IMR-90 (cell line): ENCODE data around the gene MIEF1. TPM values are rescaled to one million over a fixed set of nuclear protein-coding genes. Genes with fewer than 3 reads are reported as not detected.

Experiments used
- ATAC-seq: fragments of 200-7000 bp; cut with Tn5 transposase; 2 replicates; pipeline ENCODE4 v1.9.1; 2020; ENCODE audit warnings: low read depth, mild to moderate bottlenecking, moderate library complexity
- BruUV-seq: library from RNA; stranded (reverse); fragments of 400-500 nt; replicated peaks from 2 replicates; lab custom pipeline; 2021; lab: Mats Ljungman, UMichigan
- CTCF ChIA-PET: fragments of 300-600 bp; formaldehyde crosslinking; extraction: SDS; loops from one replicate; lab custom pipeline; 2021; ENCODE audit warnings: antibody characterized with exemption; lab: Yijun Ruan, JAX
- POLR2A ChIA-PET: fragments of 300-600 bp; sonication (Branson Sonifier 250); formaldehyde crosslinking; loops from one replicate; lab custom pipeline; 2022; ENCODE audit warnings: antibody characterized with exemption; ENCODE audit not compliant: unreplicated experiment; lab: Charles Lee
- DNase-seq: peaks from one replicate; pipeline ENCODE4 v3.0.0; 2013
- H2AFZ ChIP-seq: replicated peaks from 2 replicates; pipeline ENCODE3; 2013; ENCODE audit warnings: low read length, mild to moderate bottlenecking; ENCODE audit not compliant: poor library complexity
- H2AK5ac ChIP-seq: 2 replicates; pipeline ENCODE4 v1.6.1; 2013; ENCODE audit warnings: low read depth, low read length, inconsistent platforms
- H2AK9ac ChIP-seq: replicated peaks from 2 replicates; pipeline ENCODE3; 2013; ENCODE audit warnings: mild to moderate bottlenecking, low read depth, low read length, moderate library complexity; ENCODE audit not compliant: poor library complexity
- H2BK120ac ChIP-seq: 2 replicates; pipeline ENCODE4 v1.6.1; 2013; ENCODE audit warnings: low read depth, low read length, inconsistent platforms
- H2BK15ac ChIP-seq: 3 replicates; pipeline ENCODE4 v1.6.1; 2013; ENCODE audit warnings: low read depth, low read length, inconsistent platforms
- H2BK20ac ChIP-seq: 2 replicates; pipeline ENCODE4 v1.6.1; 2013; ENCODE audit warnings: low read depth, mild to moderate bottlenecking, inconsistent platforms, low read length, moderate library complexity
- H2BK5ac ChIP-seq: 2 replicates; pipeline ENCODE4 v1.6.1; 2013; ENCODE audit warnings: mild to moderate bottlenecking, low read depth, low read length, inconsistent platforms; ENCODE audit not compliant: poor library complexity, severe bottlenecking
- H3K14ac ChIP-seq: replicated peaks from 2 replicates; pipeline ENCODE4 v1.6.1; 2013; ENCODE audit warnings: low read depth, low read length, inconsistent platforms
- H3K18ac ChIP-seq: 2 replicates; pipeline ENCODE4 v1.6.1; 2013; ENCODE audit warnings: low read depth, low read length, control low read depth
- H3K23ac ChIP-seq: 2 replicates; pipeline ENCODE4 v1.6.1; 2013; ENCODE audit warnings: low read depth, low read length, inconsistent platforms
- H3K27ac ChIP-seq: 2 replicates; pipeline ENCODE4 v1.5.1; 2013; ENCODE audit warnings: mild to moderate bottlenecking, control low read depth, low read length; ENCODE audit not compliant: insufficient read depth
- H3K27me3 ChIP-seq: 2 replicates; pipeline ENCODE4 v1.6.1; 2013; ENCODE audit warnings: low read length; ENCODE audit not compliant: control insufficient read depth, insufficient read depth
- H3K36me3 ChIP-seq: 2 replicates; pipeline ENCODE4 v1.6.1; 2013; ENCODE audit warnings: low read length, mixed read lengths; ENCODE audit not compliant: control insufficient read depth, insufficient read depth
- H3K4ac ChIP-seq: 2 replicates; pipeline ENCODE4 v1.6.1; 2013; ENCODE audit warnings: low read depth, low read length, inconsistent platforms
- H3K4me1 ChIP-seq: 2 replicates; pipeline ENCODE4 v1.6.1; 2013; ENCODE audit warnings: low read length, mixed read lengths; ENCODE audit not compliant: control insufficient read depth, insufficient read depth
- H3K4me2 ChIP-seq: 2 replicates; pipeline ENCODE4 v1.6.1; 2013; ENCODE audit warnings: low read depth, mild to moderate bottlenecking, control low read depth, low read length, moderate library complexity
- H3K4me3 ChIP-seq: 2 replicates; pipeline ENCODE4 v1.5.1; 2013; ENCODE audit warnings: low read depth, mild to moderate bottlenecking, control low read depth, low read length, moderate library complexity; ENCODE audit not compliant: insufficient read depth
- H3K56ac ChIP-seq: 2 replicates; pipeline ENCODE4 v1.6.1; 2013; ENCODE audit warnings: low read length, inconsistent platforms; ENCODE audit not compliant: insufficient read depth; ENCODE audit errors: extremely low read depth
- H3K79me1 ChIP-seq, 2 experiments: 2 replicates each; pipeline ENCODE4 v1.6.1; 2013; ENCODE audit warnings: low read length in 2 of 2, inconsistent platforms in 1 of 2, low read depth in 1 of 2
- H3K9ac ChIP-seq: 2 replicates; pipeline ENCODE4 v1.6.1; 2013; ENCODE audit warnings: low read depth, low read length, control low read depth
- H3K9me1 ChIP-seq: 2 replicates; pipeline ENCODE4 v1.6.1; 2013; ENCODE audit warnings: low read length, inconsistent platforms; ENCODE audit not compliant: insufficient read depth
- H3K9me3 ChIP-seq: 2 replicates; pipeline ENCODE4 v1.6.1; 2013; ENCODE audit warnings: low read length; ENCODE audit not compliant: control insufficient read depth, insufficient read depth
- H4K20me1 ChIP-seq: 2 replicates; pipeline ENCODE4 v1.6.1; 2013; ENCODE audit warnings: low read length, inconsistent platforms; ENCODE audit not compliant: insufficient read depth
- H4K5ac ChIP-seq: 2 replicates; pipeline ENCODE4 v1.6.1; 2013; ENCODE audit warnings: mild to moderate bottlenecking, low read depth, low read length, control low read depth
- H4K8ac ChIP-seq, 2 experiments: 2 replicates each; pipeline ENCODE4 v1.6.1; 2013; ENCODE audit warnings: low read depth in 2 of 2, low read length in 2 of 2, control low read depth in 1 of 2, inconsistent platforms in 1 of 2
- H4K91ac ChIP-seq: 2 replicates; pipeline ENCODE4 v1.6.1; 2013; ENCODE audit warnings: low read depth, low read length, inconsistent platforms; ENCODE audit not compliant: insufficient read depth
- BHLHE40 ChIP-seq: fragments of 150-350 bp; IDR thresholded peaks from 2 replicates; pipeline ENCODE4 v1.6.1; 2016; ENCODE audit warnings: mild to moderate bottlenecking, low read depth, low read length
- CEBPB ChIP-seq: IDR thresholded peaks from 2 replicates; pipeline ENCODE4 v1.6.1; 2012; ENCODE audit warnings: low read depth, low read length, improper control_type of control experiment
- FOS ChIP-seq: fragments of 150-350 bp; IDR thresholded peaks from 2 replicates; pipeline ENCODE4 v1.6.1; 2016; ENCODE audit warnings: low read depth, low read length
- MAFK ChIP-seq: IDR thresholded peaks from 2 replicates; pipeline ENCODE4 v1.6.1; 2012; ENCODE audit warnings: low read depth, low read length, improper control_type of control experiment
- POLR2A ChIP-seq: IDR thresholded peaks from 2 replicates; pipeline ENCODE4 v1.6.1; 2012; ENCODE audit warnings: mild to moderate bottlenecking, low read depth, low read length
- WGBS, 2 experiments: methylation state at CpG; one replicate each; pipeline versions ENCODE4 v1.1.5 to v1.1.7; 2013; ENCODE audit warnings: missing lambda C conversion rate in 2 of 2; ENCODE audit not compliant: insufficient read length in 1 of 2; ENCODE audit errors: extremely low coverage in 2 of 2; 5-methylcytosine and 5-hydroxymethylcytosine counted together
- dilution Hi-C: fragments of 300-500 bp; cut with HindIII; formaldehyde crosslinking; loops from one replicate; pipeline ENCODE4 v1.14.3; 2018; ENCODE audit warnings: low sequenced_read_pairs; ENCODE audit not compliant: unreplicated experiment
- in situ Hi-C: fragments of 300-500 bp; cut with MboI; formaldehyde crosslinking; loops from 3 replicates; pipeline ENCODE4 v1.14.3; 2019; ENCODE audit warnings: low sequenced_read_pairs, inconsistent platforms, mixed read lengths
- intact Hi-C: fragments of 100-400 bp; cut with micrococcal nuclease; formaldehyde crosslinking; loops from 2 replicates; pipeline ENCODE4 v1.10.0; 2022
- polyA plus RNA-seq, 3 experiments: library from polyadenylated mRNA; depleted of rRNA; stranded (reverse); fragments of >200 nt; gene quantifications; 2 replicates each; pipeline ENCODE4 v1.2.3, GENCODE V29; 2012; ENCODE audit warnings: low replicate concordance in 1 of 3
- total RNA-seq: library from RNA; depleted of rRNA; stranded (reverse); fragments of >200 nt; gene quantifications from 2 replicates; pipeline ENCODE4 v1.2.3, GENCODE V29; 2012
- TF ChIP-seq, protein P1 (sequence below): fragments of 150-350 bp; IDR thresholded peaks from 2 replicates; pipeline ENCODE4 v1.6.1; 2017; ENCODE audit warnings: mild to moderate bottlenecking, antibody characterized with exemption, low read length, low read depth
- TF ChIP-seq, protein P2 (sequence below): conservative IDR thresholded peaks from 2 replicates; pipeline ENCODE4 v1.5.1; 2012; ENCODE audit warnings: mild to moderate bottlenecking, low read depth, low read length, improper control_type of control experiment
- TF ChIP-seq, protein P3 (sequence below): fragments of 150-350 bp; IDR thresholded peaks from 2 replicates; pipeline ENCODE4 v1.6.1; 2016; ENCODE audit warnings: low read depth, mild to moderate bottlenecking, low read length, moderate library complexity, borderline replicate concordance

The MIEF1 gene
- total and polyA plus RNA-seq, 2 of the 4 experiments (the other 2 are of a cell fraction) = 9.7 to 16.9 TPM

DNA sequence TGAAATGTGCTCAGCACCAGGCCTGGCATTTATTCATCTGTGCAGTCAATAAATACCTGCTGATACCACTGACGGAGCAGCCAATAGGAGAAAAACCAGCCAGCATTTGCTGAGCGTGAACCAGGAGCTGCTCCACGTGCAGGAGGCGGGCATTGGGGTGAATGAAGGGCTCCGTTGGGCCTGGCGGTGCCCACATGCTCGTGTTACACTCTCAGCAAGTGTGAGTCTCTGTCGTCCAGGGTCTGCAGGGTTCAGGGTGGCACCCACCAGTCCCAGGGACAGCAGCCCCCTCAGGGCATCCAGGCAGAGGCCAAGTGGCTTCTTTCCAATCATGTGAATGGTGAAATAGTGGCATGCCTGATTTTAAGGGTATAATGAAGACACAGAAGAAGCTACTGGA, 34.6 kb downstream of the MIEF1 start:
- no peak overlapping the region for H3K9ac ChIP-seq
- dilution Hi-C loops = no loop called here
- H3K9me3 ChIP-seq = no peaks in the 10 kb centered on the region
- peaks cover 3% of the 10 kb centered on the region for H3K4me1 ChIP-seq
- no peaks in the 10 kb centered on the region for H4K20me1 ChIP-seq
- H4K8ac ChIP-seq = no peak overlapping the region
- intact Hi-C loops = loop anchor here (10.0 kb wide), 1 partner anchor 638 kb away; the partner anchor contains the start of gene TNRC6B
- no peak overlapping the region for H3K56ac ChIP-seq
- POLR2A ChIA-PET = no interaction called here
- no peak overlapping the region for H3K27ac ChIP-seq
- no peak overlapping the region for H2AFZ ChIP-seq
- 24% methylated on average over 6 of the region's 8 CpGs; no CpG with 5 or more reads in 1 of the 2 experiments for WGBS, 2 experiments
- in situ Hi-C loops = loop anchor here (5.0 to 10.0 kb wide), 3 partner anchors 491 to 808 kb away; partner anchors contain the start of gene ADSL
- TF ChIP-seq MAFK (no peak), CEBPB (no peak), FOS (no peak), BHLHE40 (no peak), POLR2A (no peak)
- TF ChIP-seq, protein P1, sequence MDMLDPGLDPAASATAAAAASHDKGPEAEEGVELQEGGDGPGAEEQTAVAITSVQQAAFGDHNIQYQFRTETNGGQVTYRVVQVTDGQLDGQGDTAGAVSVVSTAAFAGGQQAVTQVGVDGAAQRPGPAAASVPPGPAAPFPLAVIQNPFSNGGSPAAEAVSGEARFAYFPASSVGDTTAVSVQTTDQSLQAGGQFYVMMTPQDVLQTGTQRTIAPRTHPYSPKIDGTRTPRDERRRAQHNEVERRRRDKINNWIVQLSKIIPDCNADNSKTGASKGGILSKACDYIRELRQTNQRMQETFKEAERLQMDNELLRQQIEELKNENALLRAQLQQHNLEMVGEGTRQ = no peak
- TF ChIP-seq, protein P2, sequence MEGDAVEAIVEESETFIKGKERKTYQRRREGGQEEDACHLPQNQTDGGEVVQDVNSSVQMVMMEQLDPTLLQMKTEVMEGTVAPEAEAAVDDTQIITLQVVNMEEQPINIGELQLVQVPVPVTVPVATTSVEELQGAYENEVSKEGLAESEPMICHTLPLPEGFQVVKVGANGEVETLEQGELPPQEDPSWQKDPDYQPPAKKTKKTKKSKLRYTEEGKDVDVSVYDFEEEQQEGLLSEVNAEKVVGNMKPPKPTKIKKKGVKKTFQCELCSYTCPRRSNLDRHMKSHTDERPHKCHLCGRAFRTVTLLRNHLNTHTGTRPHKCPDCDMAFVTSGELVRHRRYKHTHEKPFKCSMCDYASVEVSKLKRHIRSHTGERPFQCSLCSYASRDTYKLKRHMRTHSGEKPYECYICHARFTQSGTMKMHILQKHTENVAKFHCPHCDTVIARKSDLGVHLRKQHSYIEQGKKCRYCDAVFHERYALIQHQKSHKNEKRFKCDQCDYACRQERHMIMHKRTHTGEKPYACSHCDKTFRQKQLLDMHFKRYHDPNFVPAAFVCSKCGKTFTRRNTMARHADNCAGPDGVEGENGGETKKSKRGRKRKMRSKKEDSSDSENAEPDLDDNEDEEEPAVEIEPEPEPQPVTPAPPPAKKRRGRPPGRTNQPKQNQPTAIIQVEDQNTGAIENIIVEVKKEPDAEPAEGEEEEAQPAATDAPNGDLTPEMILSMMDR = no peak
- TF ChIP-seq, protein P3, sequence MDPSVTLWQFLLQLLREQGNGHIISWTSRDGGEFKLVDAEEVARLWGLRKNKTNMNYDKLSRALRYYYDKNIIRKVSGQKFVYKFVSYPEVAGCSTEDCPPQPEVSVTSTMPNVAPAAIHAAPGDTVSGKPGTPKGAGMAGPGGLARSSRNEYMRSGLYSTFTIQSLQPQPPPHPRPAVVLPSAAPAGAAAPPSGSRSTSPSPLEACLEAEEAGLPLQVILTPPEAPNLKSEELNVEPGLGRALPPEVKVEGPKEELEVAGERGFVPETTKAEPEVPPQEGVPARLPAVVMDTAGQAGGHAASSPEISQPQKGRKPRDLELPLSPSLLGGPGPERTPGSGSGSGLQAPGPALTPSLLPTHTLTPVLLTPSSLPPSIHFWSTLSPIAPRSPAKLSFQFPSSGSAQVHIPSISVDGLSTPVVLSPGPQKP = no peak
- no peak overlapping the region for H2BK5ac ChIP-seq
- no peak overlapping the region for H2BK15ac ChIP-seq
- CTCF ChIA-PET = interaction anchor here (0.6 to 4.0 kb wide), 3 partner anchors 9 to 488 kb away, joined by 4 to 29 read pairs (median 12); no protein-coding TSS in a partner anchor
- no TSS peak for BruUV-seq
- no peak overlapping the region for H2BK120ac ChIP-seq
- H3K18ac ChIP-seq = no peak overlapping the region
- peaks cover 17% of the 10 kb centered on the region for H3K27me3 ChIP-seq
- no peaks in the 10 kb centered on the region for H3K36me3 ChIP-seq
- no peak overlapping the region for H3K4me2 ChIP-seq
- H2AK9ac ChIP-seq = no peak overlapping the region
- no peaks in the 10 kb centered on the region for H3K9me1 ChIP-seq
- DNase-seq (no peak), ATAC-seq (no peak)
- H4K5ac ChIP-seq = no peak overlapping the region
- H4K91ac ChIP-seq = no peak overlapping the region
- no peak overlapping the region for H3K4me3 ChIP-seq
- no peak overlapping the region for H3K14ac ChIP-seq
- H2AK5ac ChIP-seq = no peak overlapping the region
- no peak overlapping the region for H2BK20ac ChIP-seq
- H3K4ac ChIP-seq = no peak overlapping the region
- H3K23ac ChIP-seq = no peak overlapping the region
- peaks cover 5 to 8% of the 10 kb centered on the region in 2 experiments; a peak in 3 of 4 replicates for H3K79me1 ChIP-seq
